Body of pancreas (tissue), 4 donors: ENCODE measurements around the gene PCDHB11. TPM values are rescaled to one million over a fixed set of nuclear protein-coding genes. Genes with fewer than 3 reads are reported as not detected.
A peak's percentile ranks its signal among the peaks of the same experiment; 100 is the strongest.
"Not testable (repeated sequence)": the region's sequence is repeated elsewhere in the genome, so short reads cannot be mapped to it uniquely, and the experiment has no call there.

ENCODE experiments used
- ATAC-seq: fragments of 150-250 bp; one replicate; pipeline ENCODE4 v1.9.1; 2016
- DNase-seq, 4 donors: peaks; one replicate each; pipeline ENCODE4 v3.0.0-alpha.2; 2019
- H3K27ac ChIP-seq, 4 donors: fragments of 200-600 bp; sonication (generic); 1 replicate in 3 of 4; 2 replicates in 1 of 4; pipeline versions ENCODE4 v1.5.1 to v1.6.1; 2016 to 2019; ENCODE audit warnings: mild to moderate bottlenecking in 1 of 4, mixed read lengths in 1 of 4, moderate library complexity in 1 of 4
- H3K27me3 ChIP-seq, 2 donors: fragments of 200-600 bp; sonication (generic); one replicate each; pipeline ENCODE4 v1.6.0; 2016; ENCODE audit warnings: mild to moderate bottlenecking in 1 of 2
- H3K36me3 ChIP-seq, 2 donors: fragments of 200-600 bp; sonication (generic); replicated peaks in 1 of 2; 2 replicates each; pipeline ENCODE4 v1.5.1; 2016; ENCODE audit warnings: low read depth in 2 of 2; ENCODE audit not compliant: insufficient read depth in 1 of 2
- H3K4me1 ChIP-seq: fragments of 200-600 bp; sonication (generic); one replicate; pipeline ENCODE4 v1.6.0; 2016
- H3K4me3 ChIP-seq, 2 donors: fragments of 200-600 bp; sonication (generic); 1 replicate in 1 of 2; 2 replicates in 1 of 2; pipeline ENCODE4 v1.5.1; 2016 to 2019
- H3K9me3 ChIP-seq, 3 donors: fragments of 200-600 bp; sonication (generic); 1 replicate in 2 of 3; 2 replicates in 1 of 3; pipeline ENCODE4 v1.5.1; 2016
- POLR2A ChIP-seq, 3 donors: fragments of 450-650 bp; IDR thresholded peaks; one replicate each; pipeline ENCODE4 v1.6.1; 2016; ENCODE audit warnings: antibody characterized with exemption in 3 of 3, mild to moderate bottlenecking in 2 of 3
- WGBS, 2 donors: methylation state at CpG; one replicate each; pipeline ENCODE4 v1.1.5; 2017; 5-methylcytosine and 5-hydroxymethylcytosine counted together
- intact Hi-C: fragments of 100-400 bp; cut with DNase I; formaldehyde crosslinking; loops from one replicate; pipeline ENCODE4 v1.15.1; 2023
- total RNA-seq, 2 donors: library from RNA; depleted of rRNA; stranded (reverse); fragments of >200 nt; gene quantifications; one replicate each; pipeline ENCODE4 v1.1.0, GENCODE V29; 2016
- TF ChIP-seq, protein P1 (sequence below), 7 experiments: fragments of 450-650 bp in 4 of 7; fragments of 200-600 bp in 3 of 7; sonication (generic) in 3 of 7; IDR thresholded peaks; one replicate each; pipeline ENCODE4 v1.5.1; 2016 to 2019; ENCODE audit warnings: antibody characterized with exemption in 7 of 7

The PCDHB11 gene
- total RNA-seq, 2 donors from 2014 or later: 4.4 to 4.9 TPM

DNA sequence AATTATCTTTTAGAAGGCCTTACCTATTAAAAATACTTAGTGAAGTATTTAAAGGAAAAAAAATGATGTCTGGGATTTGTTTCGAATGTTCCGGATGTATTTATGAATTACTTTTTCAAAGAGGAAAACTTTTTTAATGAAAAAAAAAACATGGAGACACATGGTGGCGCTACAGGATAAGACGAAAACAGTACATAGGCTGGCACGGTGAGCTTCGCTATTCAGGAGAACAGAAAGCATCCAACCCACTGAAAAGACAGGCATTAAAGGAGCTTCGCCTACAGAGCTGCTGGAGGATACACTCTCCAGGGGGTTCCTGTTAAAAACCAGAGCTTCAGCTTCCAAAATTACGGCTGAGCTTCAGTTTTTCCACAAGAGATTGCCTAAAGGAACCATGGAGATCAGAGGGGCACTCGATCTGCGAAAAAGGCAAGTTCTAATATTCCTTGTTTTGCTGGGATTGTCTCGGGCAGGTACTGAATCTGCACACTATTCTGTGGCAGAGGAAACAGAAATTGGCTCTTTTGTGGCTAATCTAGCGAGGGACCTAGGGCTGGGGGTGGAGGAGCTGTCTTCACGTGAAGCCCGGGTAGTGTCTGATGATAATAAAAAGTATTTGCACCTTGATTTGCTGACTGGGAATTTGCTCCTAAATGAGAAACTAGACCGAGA is 23.8 kb downstream of the PCDHB11 start, which contains the start of gene PCDHB14:
PCDHB14 (plus strand) TSS at position 232 of the 672 bp plus-strand sequence; CDS start at position 395, 163 bp downstream.
- whole genome bisulfite sequencing, 2 donors: 29 to 41% methylated on average over 15 of the region's 15 CpGs
- intact Hi-C loops: no loop called here
- TF ChIP-seq POLR2A (IDR thresholded peaks at IDR 0.05): peak in 1 of 3 donors; percentile 8
- TF ChIP-seq, protein P1, sequence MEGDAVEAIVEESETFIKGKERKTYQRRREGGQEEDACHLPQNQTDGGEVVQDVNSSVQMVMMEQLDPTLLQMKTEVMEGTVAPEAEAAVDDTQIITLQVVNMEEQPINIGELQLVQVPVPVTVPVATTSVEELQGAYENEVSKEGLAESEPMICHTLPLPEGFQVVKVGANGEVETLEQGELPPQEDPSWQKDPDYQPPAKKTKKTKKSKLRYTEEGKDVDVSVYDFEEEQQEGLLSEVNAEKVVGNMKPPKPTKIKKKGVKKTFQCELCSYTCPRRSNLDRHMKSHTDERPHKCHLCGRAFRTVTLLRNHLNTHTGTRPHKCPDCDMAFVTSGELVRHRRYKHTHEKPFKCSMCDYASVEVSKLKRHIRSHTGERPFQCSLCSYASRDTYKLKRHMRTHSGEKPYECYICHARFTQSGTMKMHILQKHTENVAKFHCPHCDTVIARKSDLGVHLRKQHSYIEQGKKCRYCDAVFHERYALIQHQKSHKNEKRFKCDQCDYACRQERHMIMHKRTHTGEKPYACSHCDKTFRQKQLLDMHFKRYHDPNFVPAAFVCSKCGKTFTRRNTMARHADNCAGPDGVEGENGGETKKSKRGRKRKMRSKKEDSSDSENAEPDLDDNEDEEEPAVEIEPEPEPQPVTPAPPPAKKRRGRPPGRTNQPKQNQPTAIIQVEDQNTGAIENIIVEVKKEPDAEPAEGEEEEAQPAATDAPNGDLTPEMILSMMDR (IDR thresholded peaks at IDR 0.05): peak in 1 of 7 experiments; percentile 10
- DNase-seq (peak in 1 of 4 donors; percentile 15), ATAC-seq (no peak)
- H3K36me3 ChIP-seq: no peaks in the 10 kb centered on the region
- no peaks in the 10 kb centered on the region for H3K4me1 ChIP-seq
- H3K9me3 ChIP-seq: peaks cover 0 to 73% (median 2%) of the 10 kb centered on the region in 3 donors
- H3K4me3 ChIP-seq: no peak within 1 kb of the TSS
- no peak within 1 kb of the TSS for H3K27ac ChIP-seq
- no peaks in the 10 kb centered on the region for H3K27me3 ChIP-seq

DNA sequence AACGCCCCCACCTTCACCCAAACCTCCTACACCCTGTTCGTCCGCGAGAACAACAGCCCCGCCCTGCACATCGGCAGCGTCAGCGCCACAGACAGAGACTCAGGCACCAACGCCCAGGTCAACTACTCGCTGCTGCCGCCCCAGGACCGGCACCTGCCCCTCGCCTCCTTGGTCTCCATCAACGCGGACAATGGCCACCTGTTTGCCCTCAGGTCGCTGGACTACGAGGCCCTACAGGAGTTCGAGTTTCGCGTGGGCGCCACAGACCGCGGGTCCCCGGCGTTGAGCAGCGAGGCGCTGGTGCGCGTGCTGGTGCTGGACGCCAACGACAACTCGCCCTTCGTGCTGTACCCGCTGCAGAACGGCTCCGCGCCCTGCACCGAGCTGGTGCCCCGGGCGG is 25.4 kb downstream of the PCDHB11 start:
- H3K27ac ChIP-seq, DNase-seq, H3K4me1 ChIP-seq, intact Hi-C loops, H3K27me3 ChIP-seq, H3K4me3 ChIP-seq, ATAC-seq, H3K36me3 ChIP-seq: not testable (repeated sequence)
- H3K9me3 ChIP-seq: peaks cover 0 to 59% (median 2%) of the 10 kb centered on the region in 3 donors
- WGBS, 2 donors: 19 to 26% methylated on average over 33 of the region's 40 CpGs

DNA sequence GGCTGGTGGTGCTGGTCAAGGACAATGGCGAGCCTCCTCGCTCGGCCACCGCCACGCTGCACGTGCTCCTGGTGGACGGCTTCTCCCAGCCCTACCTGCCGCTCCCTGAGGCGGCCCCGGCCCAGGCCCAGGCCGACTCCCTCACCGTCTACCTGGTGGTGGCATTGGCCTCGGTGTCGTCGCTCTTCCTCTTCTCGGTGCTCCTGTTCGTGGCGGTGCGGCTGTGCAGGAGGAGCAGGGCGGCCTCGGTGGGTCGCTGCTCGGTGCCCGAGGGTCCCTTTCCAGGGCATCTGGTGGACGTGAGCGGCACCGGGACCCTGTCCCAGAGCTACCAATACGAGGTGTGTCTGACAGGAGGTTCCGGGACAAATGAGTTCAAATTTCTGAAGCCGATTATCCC is 26.0 kb downstream of the PCDHB11 start:
- WGBS, 2 donors: 21 to 47% methylated on average over 6 to 28 of the region's 30 CpGs
- H3K36me3 ChIP-seq, H3K27me3 ChIP-seq, DNase-seq, H3K4me1 ChIP-seq, H3K27ac ChIP-seq, H3K4me3 ChIP-seq, ATAC-seq, intact Hi-C loops: not testable (repeated sequence)
- H3K9me3 ChIP-seq: peaks cover 0 to 55% (median 2%) of the 10 kb centered on the region in 3 donors

DNA sequence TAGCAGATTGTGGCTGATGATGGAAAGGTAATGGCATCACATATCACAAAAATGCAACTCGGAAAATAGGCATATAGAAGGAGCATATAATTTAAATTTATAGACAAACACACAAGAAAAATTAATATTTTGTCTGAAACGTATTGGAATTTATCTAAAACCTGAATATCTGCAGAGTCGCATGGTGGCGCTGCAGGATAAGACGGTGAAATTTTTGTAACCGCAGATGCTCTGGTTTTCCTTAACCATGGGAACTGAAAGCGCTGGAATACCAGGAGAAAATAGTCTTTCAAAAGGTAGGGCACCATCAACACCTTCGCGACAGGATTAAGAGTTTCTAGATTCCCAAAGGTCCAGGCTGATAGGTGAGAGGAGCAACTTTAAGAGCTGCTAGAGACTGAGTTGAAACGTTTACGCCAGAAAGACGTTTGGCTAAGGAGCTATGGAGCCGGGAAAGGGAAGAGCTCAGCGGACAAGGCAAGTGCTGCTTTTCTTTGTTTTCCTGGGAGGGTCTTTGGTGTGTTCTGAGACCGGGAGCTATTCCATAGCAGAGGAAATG is 34.8 kb downstream of the PCDHB11 start:
- H3K36me3 ChIP-seq: no peaks in the 10 kb centered on the region
- DNase-seq (peak in 2 of 4 donors; percentile 26 to 46), ATAC-seq (no peak)
- WGBS, 2 donors: 4 to 10% methylated on average over 15 of the region's 15 CpGs
- H3K27ac ChIP-seq: no peak overlapping the region
- H3K4me3 ChIP-seq: no peak overlapping the region
- intact Hi-C loops: no loop called here
- H3K4me1 ChIP-seq: no peaks in the 10 kb centered on the region
- H3K27me3 ChIP-seq: no peaks in the 10 kb centered on the region
- peaks cover 0 to 52% (median 5%) of the 10 kb centered on the region in 3 donors for H3K9me3 ChIP-seq
- TF ChIP-seq POLR2A (IDR thresholded peaks at IDR 0.05): no peak
- TF ChIP-seq, protein P1 (IDR thresholded peaks at IDR 0.05): peak in 5 of 7 experiments; percentile 17 to 45 (median 35)

DNA sequence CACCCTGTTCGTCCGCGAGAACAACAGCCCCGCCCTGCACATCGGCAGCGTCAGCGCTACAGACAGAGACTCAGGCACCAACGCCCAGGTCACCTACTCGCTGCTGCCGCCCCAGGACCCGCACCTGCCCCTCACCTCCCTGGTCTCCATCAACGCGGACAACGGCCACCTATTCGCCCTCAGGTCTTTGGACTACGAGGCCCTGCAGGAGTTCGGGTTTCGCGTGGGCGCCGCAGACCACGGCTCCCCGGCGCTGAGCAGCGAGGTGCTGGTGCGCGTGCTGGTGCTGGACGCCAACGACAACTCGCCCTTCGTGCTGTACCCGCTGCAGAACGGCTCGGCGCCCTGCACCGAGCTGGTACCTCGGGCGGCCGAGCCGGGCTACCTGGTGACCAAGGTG is 36.5 kb downstream of the PCDHB11 start:
- H3K4me1 ChIP-seq, H3K27me3 ChIP-seq, DNase-seq, H3K36me3 ChIP-seq, intact Hi-C loops, H3K4me3 ChIP-seq, H3K27ac ChIP-seq, ATAC-seq: not testable (repeated sequence)
- H3K9me3 ChIP-seq: peaks cover 0 to 61% (median 5%) of the 10 kb centered on the region in 3 donors
- 15 to 32% methylated on average over 22 to 34 of the region's 40 CpGs for WGBS, 2 donors

DNA sequence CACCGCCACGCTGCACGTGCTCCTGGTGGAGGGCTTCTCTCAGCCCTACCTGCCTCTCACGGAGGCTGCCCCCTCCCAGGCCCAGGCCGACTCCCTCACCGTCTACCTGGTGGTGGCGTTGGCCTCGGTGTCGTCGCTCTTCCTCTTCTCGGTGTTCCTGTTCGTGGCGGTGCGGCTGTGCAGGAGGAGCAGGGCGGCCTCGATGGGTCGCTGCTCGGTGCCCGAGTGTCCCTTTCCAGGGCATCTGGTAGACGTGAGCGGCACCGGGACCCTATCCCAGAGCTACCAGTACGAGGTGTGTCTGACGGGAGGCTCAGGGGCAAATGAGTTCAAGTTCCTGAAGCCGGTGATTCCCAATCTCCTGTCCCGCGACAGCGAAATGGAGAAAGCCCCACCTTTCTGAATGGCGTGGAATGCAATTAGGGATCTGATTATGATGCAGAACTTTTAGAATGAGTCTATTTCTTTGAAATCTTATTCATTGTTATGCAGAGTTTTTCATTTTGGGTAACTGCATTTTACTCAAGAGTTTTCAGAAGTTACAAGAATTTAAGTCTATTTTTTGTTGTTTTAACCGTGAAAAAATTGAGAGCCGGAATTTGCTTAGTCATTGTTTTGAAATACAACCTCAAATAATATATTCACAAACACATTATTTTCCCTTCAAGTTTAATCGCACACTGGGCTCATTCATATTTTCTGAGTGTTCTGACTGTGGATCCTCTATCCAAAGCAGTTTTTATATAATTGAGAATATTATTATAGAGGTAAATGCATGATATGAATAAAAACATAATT is 37.3 kb downstream of the PCDHB11 start:
- Histone ChIP-seq H3K27ac (no peak overlapping the region), H3K4me1 (no peaks in the 10 kb centered on the region), H3K4me3 (no peak overlapping the region), H3K9me3 (peaks cover 0 to 68% (median 5%) of the 10 kb centered on the region in 3 donors), H3K36me3 (no peaks in the 10 kb centered on the region), H3K27me3 (no peaks in the 10 kb centered on the region)
- 16 to 21% methylated on average over 24 to 25 of the region's 32 CpGs for WGBS, 2 donors
- intact Hi-C loops: no loop called here
- ATAC-seq (no peak), DNase-seq (no peak)
- no peak for TF ChIP-seq POLR2A (IDR thresholded peaks at IDR 0.05)
- TF ChIP-seq, protein P1 (IDR thresholded peaks at IDR 0.05): no peak
